HL-60/S4 (cell line): Measurements from ENCODE around the gene FEZ2.

Experiments
- in situ Hi-C: fragments of 300-500 bp; cut with MboI; formaldehyde crosslinking; loops from 2 replicates; pipeline ENCODE4 v1.14.3; 2022; ENCODE audit warnings: low sequenced_read_pairs

FEZ2 gene

DNA sequence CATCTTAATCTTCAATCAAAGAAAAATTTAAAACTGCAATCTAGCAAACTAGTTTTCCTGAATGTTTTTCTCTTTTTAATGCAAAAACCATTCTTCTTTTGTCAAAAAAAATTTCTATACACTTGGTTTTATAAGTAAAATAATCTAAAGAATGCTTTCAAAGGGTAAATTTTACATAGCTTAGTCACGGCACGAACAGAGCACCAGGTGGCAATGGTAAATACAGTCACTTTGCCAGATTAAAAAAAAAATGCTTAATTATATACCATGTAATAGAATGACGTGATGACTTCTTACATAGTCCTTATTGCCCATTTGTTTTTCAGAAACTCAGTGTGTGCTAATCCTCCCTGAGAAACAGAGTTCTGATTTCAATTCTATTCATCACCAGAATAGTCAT, 10.4 kb downstream of the FEZ2 start:
- in situ Hi-C loops, result no loop called here

DNA sequence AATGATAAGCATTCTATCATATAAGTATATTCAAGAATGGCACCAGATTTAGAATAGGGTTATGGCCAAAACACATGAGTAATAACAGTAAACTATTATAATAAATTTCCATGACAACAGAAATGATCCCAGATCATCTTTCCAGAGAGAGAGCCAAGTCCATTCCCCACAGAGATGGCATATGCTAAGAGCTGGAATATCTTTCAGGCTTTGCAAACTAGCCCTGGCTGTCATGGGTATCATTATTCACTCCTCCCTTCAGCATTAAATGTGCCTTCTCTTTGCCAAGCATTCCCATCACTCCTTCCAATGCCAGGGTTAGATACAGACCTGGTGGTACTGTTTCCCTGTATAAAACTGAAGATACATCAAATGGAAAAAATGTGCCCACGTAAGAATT, 10.9 kb downstream of the FEZ2 start:
- in situ Hi-C loops, result no loop called here

DNA sequence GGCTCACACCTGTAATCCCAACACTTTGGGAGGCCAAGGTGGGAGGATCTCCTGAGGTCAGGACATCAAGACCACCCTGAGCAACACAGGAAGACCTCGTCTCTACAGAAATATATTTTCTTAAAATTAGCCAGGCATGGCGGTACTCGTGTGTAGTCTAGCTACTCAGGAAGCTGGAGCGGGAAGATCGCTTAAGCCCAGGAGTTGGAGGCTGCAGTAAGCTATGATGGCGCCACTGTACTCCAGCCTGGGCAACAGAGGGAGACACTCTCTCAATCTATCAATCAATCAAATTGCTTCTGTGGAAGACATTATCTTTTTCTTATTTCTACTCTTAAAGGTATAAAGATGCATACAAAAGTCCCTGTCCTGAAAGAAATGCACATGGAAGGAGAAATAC, 11.3 kb downstream of the FEZ2 start:
- in situ Hi-C loops, result no loop called here

DNA sequence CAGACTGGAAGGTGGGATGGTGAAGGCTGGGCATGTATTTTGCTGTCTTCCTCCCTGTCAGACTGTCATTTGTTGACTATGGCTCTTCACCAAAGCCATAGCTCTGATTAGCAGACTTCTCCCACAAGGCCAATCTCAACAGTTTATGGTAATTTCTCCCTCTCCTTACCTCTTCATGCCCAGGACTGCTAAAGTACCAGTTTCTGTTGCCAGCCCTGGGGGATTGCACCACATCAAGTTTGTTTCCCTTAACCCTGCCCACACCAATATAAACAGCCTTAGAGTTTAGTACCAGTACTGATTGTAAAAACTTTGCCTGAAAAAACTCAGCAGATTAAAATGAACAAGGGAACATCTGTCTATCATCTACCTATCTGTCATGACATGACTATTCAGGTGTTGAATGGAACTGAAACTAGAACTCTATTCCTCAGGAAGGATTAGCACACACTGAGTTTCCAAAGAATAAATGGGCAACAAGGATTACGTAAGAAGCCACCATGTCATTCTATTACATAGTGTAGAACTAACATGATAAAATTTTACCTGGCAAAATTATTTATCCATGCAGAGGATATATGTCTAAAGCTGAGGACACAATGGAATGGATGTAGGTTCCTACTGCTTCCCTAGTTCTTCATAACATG, 13.7 kb downstream of the FEZ2 start:
- in situ Hi-C loops, result no loop called here

DNA sequence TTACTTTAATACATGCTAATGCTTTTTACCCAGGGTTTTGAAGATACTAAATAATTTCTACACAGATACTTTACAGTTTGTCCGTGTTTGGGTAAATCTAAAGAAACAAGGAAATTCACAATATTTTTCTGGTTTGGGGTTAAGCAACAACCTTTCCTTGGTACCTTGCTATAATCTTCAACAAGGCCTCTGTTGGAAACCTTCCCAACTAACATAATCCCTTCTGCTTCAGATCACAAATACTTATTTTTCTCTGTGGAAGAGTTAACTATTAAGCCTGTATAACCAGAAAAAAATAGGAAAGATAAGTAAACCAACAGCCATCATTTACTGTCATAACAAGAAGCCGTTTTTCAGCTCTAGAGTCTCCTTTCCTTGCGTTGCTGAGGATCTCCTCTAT, 15.0 kb downstream of the FEZ2 start:
- in situ Hi-C loops, result no loop called here

DNA sequence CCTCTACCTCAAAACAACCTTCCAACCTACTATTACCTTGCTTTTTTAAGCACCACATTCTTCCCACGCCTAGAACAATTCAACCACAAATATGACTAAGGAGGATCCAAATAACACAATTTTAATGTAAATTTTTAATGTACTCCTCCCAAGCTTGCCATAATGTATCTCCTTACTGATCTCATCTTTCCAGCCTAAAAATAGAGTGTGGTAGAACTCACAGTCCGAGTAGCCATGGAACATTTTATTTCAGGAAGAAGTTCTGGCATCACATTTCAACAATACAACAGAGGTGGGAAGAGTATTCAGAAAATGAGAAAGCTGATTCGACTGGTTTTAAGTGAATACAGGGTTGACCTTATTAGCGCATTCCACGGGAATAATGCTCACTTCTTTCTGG, 15.4 kb downstream of the FEZ2 start:
- in situ Hi-C loops, result no loop called here

DNA sequence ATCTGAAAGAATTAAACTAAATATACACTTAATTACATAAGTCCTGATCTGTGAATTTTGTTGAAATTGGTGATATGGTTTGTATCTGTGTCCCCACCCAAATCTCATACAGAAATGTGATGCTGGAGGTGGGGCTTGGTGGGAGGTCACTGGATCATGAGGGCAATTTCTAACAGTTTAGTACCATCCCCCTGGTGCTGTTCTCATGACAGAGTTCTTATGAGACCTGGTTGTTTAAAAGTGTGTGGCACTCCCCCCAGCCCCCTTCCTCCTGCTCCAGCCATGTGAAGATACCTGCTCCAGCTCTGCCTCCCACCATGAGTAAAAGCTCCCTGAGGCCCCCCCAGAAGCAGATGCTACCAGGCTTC, 18.7 kb downstream of the FEZ2 start:
- in situ Hi-C loops, result no loop called here

DNA sequence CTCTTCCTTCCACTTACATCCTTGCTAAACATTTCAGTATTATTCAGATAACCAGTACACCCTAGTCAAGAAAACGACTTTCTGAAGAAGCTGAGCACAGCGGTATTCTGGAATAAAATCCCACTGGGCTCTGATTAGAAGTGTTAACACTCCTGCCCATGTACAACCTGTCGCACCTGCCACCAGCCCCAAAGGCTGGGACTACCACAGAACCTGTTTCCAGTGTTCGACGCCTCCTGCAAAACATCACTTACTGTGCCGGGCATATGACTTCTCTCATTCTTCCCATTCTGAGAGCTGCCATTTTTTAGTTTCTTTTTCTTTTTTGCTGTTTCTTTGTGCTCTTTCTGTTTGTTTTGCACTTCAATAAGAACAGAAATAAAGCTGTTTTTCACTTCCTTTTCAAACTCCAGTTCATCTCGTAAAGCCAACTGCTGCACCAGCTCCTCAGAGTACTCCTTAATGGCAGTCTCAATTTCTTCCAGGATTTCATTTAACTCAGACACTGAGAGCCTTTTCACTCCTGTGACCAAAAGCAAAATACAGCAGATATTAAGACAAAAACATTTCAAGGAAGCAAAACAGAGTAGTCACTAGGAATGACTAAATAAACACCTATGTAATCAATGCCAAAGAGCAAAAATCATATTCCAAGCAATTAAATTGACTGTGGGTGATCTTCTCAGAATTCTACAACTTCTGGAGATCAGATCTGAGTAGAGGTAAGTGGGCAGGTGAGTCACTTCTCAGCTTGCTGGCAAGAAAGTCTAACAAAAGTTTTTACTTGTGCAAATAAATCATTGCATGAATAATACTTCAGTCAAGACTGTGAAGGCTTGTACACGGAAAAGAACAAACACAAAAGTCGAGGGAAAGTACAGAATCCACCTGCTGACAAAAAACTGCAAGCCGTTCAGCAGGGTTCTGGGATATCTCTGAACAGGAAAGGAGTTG, 19.3 kb downstream of the FEZ2 start:
- in situ Hi-C loops, result no loop called here

DNA sequence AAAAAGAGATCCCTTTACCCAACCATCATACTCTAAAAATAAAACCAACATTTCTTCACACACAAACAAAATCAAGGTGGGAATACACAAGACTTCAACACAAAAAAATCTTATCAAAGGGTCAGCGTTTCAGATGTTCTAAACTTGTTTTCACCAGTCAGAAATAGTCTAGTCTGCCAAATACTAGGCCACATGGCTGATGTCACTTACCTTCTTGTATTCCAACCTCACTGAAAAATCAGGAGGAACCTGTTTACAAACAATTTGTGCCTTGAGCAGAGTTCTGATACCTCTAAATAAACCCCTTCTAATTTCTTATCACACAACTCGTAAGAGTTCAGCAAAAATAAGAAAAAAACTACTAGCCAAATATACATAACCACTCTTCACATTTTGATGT, 20.1 kb downstream of the FEZ2 start:
- in situ Hi-C loops, result no loop called here

DNA sequence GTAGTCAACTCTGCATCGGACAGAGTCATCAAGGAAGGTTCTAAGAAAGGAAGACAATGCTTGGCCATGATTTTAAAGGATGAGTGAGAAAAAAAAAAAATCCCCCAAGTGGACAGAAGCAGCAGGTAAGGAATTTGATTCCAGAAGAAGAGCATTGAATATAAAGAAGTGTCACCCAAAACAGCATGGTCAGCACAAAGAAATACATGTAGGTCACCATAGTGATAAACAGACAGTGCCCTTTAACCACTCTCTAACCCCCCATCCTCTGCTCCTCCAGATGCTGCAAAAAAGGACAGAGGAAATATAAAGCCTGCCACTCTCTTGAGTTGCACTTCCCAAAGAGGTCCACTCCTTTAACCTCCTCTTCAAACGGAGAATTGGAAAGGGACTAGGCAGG, 23.4 kb downstream of the FEZ2 start:
- in situ Hi-C loops, result no loop called here

DNA sequence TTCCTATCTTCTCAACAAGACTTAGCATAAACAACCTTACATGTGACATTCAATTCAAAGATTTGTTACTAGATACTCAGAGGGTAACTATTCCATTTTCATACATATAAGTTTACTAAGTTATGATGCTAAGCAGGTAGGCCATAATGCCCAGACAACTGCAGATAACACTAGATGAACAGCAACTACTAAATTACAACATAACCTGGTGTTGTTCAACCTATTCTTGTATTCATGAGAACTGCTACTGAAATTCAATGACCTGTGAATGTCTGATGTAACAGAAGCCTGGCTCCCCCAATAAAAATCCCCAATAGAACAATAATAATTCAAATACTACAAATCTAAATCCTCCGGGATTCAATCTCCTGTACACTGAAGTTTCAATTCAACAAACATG, 24.8 kb downstream of the FEZ2 start:
- in situ Hi-C loops, result no loop called here

DNA sequence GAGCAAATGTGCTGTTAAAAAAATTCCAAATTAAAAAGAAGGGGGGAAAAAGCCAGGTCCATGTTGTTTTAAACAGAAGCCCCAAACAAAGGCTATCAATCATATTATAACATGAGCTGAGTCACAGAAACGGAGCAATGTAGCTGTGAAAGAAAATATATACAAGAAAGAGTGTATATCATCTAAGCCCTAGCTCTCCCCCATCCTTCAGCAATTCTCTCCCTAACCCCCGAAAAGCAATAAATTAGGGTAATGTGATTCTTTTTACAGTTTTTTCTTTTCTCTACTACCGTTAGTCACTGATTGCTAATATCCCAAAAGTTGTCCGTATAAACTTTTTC, 25.3 kb downstream of the FEZ2 start:
- in situ Hi-C loops, result no loop called here

DNA sequence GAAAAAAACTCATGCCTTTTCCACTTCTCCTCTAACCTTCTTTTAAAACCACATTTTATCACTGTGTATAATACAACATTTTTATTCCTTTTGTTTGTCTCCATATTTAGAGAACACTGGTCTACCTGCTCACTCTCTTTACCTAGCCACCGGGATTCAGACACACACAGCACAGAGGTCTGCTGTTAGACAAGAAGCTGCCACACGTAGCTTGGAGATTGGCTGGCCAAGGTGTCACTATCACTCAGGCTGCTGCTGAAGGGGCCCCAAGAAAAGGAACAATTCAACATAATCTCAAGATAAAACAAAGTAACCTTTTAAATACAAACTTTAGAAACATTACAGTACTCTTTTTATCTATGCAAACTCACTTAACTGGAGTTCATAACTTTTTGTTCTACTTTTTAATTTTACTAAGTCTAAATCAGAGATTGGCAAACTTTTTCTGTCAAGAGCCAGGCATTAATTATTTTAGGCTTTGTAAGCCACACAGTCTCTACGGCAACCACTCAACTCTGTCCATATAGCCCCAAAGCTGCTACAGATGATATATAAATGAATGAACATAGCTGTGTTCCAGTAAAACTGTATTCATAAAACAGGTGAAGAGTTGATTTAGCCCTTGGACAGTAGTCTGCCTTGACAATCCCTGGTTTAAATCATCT, 25.8 kb downstream of the FEZ2 start:
- in situ Hi-C loops, result no loop called here

DNA sequence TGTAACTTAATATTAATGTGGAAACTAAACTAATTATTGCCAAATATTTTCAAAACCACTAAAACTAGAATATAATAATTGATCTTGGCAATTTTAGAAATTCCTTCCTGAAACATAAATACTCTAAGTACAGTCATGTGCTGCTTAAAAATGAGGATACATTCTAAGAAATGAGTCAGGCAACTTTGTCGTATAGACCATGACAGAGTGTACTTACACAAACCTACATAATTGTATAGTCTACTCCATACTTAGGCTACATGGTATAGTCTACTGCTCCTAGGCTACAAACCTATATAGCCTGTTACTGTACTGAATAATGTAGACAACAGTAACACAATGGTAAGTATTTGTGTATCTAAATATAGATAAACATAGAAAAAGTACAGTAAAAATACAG, 27.6 kb downstream of the FEZ2 start:
- in situ Hi-C loops, result no loop called here

DNA sequence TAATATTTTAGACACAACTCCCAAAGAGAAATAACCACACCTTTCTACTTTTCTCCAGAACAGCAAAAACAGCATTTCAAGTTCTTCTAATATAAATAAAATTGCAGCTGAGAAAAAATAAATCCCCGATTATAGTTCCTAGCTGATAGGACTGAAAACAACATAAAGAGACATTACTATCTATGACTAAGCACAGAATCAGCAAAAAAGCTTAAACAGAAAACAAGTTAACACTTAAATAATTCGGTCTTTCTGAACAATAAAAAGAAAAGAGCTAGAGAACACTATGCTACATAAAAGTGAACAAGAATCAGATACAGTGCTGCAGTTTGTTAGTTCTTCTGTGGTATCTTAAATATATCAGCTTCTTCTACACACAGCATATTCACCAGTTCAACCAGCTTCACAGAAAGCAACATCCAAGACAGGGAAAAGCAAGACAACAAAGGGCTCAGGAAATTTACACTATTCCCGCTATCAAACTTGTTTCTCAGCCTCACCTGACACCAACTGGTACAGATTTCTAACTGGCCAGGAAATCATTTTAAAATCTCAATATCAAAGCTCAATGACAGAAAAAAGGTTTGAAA, 28.6 kb downstream of the FEZ2 start:
- in situ Hi-C loops, result no loop called here

DNA sequence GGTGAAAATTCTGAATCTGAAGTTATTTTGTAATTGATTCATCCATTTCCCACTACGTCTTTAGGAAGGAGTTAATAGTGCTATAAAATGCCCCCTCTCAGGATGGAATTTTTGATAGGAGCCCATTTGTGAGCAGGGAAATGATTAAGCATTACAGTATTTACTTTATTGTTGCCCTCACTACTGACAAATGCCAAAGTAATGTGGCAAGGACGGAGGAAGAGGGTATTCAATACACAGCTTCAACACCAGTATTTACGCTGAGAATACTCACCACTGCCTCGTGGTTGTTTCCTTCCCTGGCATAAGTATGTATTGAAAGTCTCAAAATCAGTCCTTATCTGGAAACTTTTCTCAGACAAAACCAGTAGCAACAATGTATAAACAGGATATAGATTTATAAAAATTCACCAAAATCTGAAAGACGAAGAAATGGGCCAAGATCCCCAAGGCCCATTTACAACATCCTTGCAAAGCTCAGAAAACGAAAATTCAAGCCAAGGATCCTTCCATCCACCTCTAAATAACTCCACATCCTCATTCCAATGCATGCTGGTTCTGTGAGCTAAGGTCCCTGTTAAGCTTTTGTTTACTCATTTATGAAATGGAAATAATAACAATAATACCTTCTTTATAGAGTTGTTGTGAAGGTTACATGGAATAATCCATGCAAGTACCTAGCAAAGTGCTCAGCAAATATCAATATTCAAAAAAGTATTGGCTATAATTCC, 29.3 kb downstream of the FEZ2 start:
- in situ Hi-C loops, result no loop called here

DNA sequence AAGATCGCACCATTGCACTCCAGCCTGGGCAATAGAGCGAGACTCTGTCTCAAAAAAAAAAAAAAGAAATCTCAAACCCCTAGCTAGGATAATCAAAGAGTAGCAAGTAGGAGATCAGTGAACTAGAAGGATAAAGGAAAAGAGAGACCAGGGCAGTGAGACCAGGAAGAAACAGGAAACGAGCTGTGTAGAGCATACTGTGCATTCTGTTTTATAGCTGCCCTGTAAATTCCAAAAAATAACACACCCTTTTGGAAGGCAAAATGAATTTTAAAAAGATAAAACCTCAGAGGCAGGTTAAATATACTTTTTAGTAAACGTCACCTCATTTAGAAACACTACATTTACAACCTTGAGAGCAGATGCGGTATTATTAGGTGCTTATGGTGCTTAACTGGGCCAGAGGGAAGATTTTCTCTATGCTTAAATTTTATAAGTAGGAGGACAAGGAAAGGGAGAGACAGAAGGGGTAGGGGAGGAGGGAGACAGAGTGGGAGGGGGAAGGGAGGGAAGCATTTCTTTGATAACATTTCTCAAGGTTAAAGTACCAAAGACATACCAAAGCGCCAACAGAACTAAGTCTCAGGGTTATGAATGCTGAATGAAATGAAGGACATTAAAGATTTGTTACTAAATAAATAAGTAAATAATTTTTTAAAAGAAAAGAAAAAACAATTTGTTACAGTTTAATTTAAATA, 30.1 kb downstream of the FEZ2 start:
- in situ Hi-C loops, result no loop called here

DNA sequence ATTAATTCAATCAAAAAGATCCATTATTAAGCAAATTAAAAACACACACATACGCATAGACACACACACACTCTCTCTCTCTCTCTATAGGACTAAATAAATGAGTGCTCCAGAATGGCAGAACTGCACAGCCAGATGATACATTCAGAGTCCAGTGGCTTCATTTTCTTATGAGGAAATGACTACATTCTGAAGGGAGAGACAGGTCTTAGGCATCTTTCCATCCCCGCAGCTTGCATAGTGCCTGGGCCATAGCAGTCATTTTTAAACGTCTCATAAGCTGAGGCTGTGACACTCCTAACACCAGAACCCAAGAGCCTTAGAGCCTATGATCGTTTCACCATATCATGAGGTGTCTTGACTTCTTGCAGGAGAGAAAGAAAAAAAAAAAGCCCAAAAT, 31.1 kb downstream of the FEZ2 start:
- in situ Hi-C loops, result no loop called here

DNA sequence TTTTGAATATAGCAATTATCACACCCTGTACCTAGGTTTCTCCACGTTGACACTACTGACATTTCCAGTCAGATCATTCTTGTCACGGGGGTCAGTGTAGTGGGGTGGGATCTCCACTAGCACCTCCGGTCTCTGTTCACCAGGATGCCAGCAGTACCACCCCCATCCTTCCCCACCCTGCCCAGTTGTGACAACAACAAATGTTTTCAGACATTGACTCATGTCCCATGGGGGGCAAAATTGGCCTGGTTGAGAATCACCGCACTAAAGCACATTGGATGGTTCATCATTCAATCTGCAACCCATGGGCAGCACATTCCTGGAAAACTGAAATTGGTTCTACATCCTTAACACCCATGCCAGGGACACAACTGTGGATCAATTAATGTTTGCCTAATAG, 32.3 kb downstream of the FEZ2 start:
- in situ Hi-C loops, result no loop called here

DNA sequence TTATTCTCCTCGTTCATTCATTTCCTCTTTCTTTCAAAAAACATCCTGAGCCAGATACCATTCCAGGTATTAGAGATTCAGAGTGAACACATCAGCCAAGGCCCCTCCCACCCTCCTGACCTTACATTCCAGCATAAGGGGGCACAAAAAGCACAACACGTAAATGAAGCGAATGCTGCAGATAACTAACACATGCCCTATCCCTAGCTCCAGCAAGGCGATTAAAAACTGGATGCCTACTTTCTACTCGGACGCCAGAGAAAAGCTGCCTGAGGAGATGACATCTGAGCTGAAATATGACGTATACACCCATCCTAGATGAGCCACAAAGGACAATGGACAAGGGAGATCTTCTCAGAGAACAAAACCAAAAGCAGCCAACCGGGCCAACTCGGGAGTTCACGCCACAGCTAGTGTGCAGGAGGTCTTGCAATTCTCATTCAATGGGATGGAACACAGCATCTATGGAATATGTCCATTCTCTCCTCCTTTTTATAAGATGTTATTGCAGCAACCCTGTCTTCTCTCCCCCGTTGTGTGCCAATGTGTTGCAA, 33.5 kb downstream of the FEZ2 start:
- in situ Hi-C loops, result no loop called here
